Uterus (tissue), 2 donors: Measurements from ENCODE around the gene TESK2.

ENCODE experiments used
- CTCF ChIP-seq, 4 experiments: fragments of 200-600 bp in 2 of 4; fragments of 450-650 bp in 2 of 4; sonication (generic) in 2 of 4; IDR thresholded peaks; one replicate each; pipeline ENCODE4 v1.5.1; 2016 to 2019; ENCODE audit warnings: antibody characterized with exemption in 4 of 4, mild to moderate bottlenecking in 2 of 4, moderate library complexity in 1 of 4
- POLR2A ChIP-seq, 2 donors: fragments of 450-650 bp; IDR thresholded peaks; one replicate each; pipeline ENCODE4 v1.6.1; 2016; ENCODE audit warnings: antibody characterized with exemption in 2 of 2, mild to moderate bottlenecking in 1 of 2, moderate library complexity in 1 of 2

GRCh38 chr1:45452503-45452902, 38.5 kb downstream of the TESK2 start:
- TF ChIP-seq CTCF (IDR thresholded peaks at IDR 0.05) (no peak), POLR2A (IDR thresholded peaks at IDR 0.05) (no peak)
